Stimulated activated CD4-positive, alpha-beta T cell treated with anti-CD3 and anti-CD28 coated beads, Interleukin-4, amount 100 ng/mL, for 24 hours (primary cell): ENCODE measurements around the gene SOX2.

Experiments used
- DNase-seq: peaks from one replicate; pipeline ENCODE4 v3.0.0-alpha.2; 2020

The SOX2 gene

GRCh38 chr3:181711325-181712135 lies at the start of gene SOX2:
TSS of gene SOX2 (plus strand) at chr3:181711925. CDS start at chr3:181712361, 436 bp downstream.
- DNase-seq, result no peak

DNA sequence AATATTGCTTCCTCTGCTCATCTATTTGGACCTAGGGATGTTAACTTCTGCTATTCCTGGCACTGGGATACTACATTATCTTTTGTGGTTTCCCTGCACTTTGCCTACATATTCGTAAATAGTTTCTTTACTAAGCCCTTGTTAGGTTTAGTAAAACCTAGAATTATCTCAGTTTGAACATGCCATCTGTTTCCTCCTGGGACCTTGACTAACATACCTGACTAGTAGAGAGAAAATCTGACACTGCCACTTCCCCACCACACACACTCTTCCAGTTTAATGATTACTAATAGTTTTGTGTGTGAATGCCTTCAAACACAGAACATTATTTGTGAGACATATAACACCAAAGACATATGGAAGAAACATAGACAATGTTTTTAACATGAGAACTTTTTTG lies 28.2 kb upstream of the SOX2 start:
- no peak for DNase-seq

GRCh38 chr3:181687190-181687589 lies 24.5 kb upstream of the SOX2 start:
- DNase-seq, result no peak

DNA sequence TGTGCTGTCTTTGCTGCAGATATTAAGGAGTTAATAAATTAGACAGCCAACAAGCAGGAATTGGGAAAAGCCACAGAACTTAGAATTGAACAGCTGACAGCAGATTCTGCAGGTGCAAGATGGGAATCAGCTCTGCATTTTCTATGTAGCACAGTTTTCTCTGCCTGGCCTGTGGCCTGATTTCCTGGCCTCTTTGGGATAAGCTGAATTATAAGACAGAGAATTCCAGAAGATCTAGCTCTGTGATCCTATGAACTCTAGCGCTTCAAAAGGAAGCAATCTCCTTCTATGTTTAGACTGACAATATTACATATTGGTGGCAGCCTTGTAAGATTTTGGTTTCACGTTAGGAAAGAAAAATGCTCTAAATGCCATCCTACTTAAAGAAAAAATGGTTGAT lies 24.0 kb upstream of the SOX2 start:
- no peak for DNase-seq

- DNase-seq, result no peak
Observed at GRCh38 chr3:181689546-181689945, 22.2 kb upstream of the SOX2 start.

DNA sequence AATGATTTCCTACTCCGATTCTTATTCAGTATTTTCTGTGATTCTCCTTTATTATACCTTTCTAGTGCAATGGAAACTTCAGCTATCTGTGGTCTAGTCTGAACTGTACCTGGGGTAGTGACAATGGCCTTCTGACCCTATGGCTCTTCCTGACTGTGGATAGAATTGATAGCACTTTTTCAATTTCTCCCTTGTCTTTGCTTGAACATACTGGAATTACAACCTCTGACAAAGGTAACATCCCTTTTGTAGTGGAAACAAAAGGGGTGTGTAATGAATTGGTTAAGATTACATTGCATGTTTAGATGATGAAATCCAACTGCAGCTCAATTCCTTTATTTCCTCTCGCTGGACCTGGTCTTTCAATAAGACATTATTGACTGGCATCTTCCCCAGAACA lies 21.0 kb upstream of the SOX2 start:
- no peak for DNase-seq

DNA sequence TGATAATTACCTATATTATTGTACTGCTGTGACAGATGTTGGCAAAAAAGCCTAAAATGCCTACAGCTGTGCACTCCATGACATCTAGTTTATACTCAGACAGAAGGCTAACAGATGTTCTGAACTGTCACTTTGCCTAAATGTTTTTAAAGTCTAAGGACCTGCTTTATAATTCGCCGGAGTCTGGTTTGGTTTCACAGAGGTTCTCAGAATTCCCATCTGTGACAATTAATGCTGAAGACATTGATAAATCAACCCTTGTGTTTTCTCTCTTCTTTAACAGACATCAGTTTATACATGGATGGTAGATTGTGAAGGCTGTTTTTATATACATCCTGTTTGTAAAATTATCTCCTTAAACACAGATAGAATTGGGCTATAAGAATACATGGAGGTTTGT lies 19.8 kb upstream of the SOX2 start:
- no peak for DNase-seq

DNA sequence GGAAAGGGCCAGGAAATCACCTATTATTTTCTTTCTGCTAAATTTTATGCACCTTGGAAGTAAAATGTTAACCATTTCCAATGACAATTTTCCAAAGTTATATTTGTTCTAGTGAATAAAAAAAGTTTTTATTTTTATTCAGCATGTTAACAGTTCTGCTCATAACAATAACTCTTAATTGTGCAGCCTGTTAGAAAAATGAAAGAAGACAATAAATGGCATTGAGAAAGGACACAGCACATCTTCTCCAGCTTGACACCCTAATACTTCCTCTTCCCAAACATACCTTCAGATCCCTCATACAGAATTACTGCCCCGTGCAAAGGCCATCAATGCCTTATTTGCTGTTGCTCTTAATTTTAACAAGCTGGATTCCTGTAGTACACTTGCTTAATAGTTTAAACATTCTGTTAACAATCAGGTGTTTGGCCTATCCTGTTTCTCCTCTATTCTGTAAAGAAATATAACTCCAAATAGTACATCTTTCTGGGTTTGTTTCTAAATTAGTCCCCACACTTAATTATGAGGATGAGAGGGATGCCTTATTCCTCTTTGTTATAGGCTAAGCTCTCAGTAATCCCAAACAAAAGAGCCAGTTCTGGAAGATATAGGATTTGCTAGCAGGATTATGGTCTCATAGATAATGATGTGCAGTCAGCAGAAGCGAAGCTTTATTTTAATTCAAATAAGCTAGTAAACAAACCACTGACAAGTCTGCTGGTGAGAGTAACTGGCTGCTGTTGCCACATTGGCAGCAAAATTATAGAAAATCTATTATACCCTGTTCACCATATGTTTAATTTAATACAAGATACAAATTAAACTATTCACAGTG lies 19.2 kb upstream of the SOX2 start:
- no peak for DNase-seq

GRCh38 chr3:181693280-181693679 lies 18.4 kb upstream of the SOX2 start:
- no peak for DNase-seq

DNA sequence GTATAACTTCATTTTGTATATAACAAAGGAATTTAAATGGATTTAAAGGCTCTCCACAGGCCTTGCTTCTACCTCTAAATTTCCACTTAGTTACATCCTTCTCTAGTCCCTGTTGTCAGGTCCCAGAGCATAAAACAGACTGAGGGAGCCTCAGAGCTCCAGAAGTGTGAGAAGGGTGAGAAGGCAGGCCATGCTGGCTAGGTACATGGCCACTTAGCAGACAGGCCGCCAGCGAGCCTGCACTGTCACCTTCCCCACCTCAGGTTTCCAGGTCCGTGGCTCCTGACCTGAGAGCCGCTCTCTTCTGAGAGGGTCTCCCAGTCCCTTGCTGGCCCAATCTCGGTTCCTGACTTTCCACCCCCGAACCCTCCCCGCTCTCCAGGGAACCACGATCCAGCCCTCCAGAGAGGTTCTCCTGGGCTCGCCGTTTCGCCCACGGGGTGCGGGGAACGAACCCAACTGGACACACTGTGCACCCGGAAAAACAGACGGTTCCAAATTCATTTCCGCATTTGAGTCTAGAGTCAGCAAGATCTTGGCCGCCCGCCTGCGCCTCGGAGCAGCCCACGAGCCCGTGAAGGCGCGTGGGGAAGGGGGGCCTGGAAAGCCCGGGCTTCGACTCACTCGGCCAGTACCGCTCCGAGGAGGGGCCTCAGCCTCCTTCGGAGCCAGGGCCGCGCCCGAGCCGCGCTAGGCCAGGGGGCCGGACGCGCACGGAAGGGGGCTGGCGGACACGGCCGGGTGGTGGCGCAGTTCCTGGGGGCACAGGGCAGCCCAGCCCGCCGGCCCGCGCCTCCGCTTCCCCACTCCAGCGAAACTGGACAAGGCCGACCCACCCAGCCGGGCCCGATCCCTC lies 16.7 kb upstream of the SOX2 start:
- no peak for DNase-seq

DNA sequence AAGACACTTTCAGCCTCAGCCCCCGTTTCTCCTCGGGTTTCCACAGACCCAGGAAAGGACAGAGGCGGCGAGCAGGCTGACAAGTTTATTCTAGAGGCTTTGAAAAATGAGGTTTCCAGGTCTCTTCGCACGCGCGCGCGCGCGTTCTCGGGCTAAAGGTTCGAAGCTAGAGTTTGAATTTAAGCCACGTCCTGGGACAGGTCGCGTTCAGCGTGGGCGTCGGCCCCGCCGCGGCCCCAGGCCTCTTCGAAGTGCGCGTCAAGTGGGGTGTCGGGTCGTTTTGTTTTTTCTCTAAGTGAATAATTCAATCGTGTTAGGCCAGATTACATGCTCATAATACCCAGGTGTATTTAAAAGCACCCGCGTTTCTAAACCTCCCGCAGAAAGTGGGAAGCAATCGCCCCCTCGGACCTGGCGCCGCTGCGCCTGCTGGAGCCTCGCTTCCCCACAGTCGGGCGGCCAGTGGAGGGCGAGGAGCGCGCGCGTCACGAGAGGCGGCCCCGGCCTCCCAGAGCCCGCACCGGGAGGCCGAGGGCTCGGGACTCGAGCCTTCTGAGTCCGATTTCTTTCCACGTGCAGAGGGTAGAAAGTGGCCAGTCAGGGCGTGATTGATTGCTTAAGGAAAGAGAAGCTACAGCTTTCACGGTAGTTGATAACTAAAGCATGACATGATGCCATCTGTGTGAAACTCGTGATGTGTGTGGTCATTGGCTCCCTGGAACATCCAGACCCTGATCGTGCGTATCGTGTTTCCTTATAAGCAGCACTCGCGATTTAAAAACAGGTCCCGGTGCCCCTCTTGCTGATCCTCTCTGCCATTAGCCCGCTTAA lies 15.8 kb upstream of the SOX2 start:
- DNase-seq, result no peak

- no peak for DNase-seq
Observed at GRCh38 chr3:181696626-181697230, 15.0 kb upstream of the SOX2 start.

- DNase-seq, result no peak
Observed at GRCh38 chr3:181698263-181698954, 13.3 kb upstream of the SOX2 start.

DNA sequence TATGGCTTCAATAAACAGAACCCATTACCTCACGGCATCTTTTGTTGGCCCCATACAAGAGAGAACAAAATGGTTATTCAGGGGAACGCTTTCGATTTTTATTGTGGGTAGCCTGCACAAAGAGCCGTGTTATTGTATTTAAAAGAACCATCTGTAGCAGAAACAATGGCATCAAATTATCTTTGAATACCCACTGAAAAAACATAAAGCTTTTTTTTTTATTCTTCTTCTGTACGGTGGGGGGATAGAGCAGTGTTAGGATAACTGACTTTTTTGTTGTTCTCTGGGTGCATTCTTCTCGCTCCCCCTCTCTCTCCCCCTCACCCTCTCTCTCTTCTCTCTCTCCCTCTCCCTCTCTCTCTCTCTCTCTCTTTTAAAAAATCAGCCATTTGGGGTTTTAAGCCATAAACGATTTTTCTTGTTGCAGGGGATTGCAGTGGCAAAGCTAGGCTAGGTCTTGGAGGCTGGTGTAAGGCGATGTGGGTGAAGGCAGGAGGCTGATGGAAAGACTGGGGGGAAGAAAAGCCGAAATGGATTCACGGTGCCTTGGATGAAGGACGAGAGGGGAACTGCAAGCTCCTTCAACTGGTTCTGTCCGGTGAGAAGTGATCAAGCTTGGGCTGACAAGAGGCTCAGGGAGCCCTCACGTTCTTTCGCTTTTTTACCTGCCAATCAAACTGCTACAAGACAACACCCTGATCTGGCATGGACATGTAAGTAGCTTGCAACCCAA lies 12.4 kb upstream of the SOX2 start:
- DNase-seq, result no peak

GRCh38 chr3:181700168-181701087 lies 11.3 kb upstream of the SOX2 start:
- DNase-seq, result peak; percentile 27

DNA sequence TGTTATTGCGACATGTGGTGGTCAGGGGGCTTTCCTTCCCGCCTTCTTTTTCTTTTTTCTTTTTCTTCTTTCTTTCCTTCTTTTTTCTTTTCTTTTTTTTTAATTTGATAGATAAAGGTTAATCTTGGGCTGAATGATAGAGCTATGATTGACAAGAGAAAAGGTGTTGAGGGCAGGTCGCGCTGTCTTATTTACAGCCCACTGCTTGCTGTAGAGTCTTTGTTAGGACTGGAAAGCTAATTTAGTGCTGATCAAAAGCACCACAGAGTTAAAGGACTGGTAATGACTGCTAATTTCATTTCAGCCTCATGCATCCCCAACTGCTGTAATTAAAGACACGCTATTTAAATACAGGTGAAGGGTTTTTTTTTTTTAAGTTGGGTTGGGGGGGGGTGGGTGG lies 10.6 kb upstream of the SOX2 start:
- DNase-seq, result no peak

GRCh38 chr3:181703601-181704420 lies 7.9 kb upstream of the SOX2 start:
- DNase-seq, result no peak

- no peak for DNase-seq
Observed at GRCh38 chr3:181704421-181705085, 7.2 kb upstream of the SOX2 start.
